Muscle of arm (tissue), 12 donors: ENCODE results near the gene CNTN1. TPM values are rescaled to one million over a fixed set of nuclear protein-coding genes. Genes with fewer than 3 reads are reported as not detected.

Experiments
- DNase-seq: peaks from one replicate; pipeline ENCODE4 v3.0.0-alpha.2; 2013
- polyA plus RNA-seq, 12 donors: library from polyadenylated mRNA; unstranded; fragments of 120-200 nt; gene quantifications; one replicate each; pipeline ENCODE4 v1.2.1, GENCODE V29; 2013; ENCODE audit not compliant: insufficient read length in 12 of 12

Gene CNTN1
- polyA plus RNA-seq, 12 donors, result 8.6 to 53.4 (median 17.1) TPM; not detected in 1

DNA sequence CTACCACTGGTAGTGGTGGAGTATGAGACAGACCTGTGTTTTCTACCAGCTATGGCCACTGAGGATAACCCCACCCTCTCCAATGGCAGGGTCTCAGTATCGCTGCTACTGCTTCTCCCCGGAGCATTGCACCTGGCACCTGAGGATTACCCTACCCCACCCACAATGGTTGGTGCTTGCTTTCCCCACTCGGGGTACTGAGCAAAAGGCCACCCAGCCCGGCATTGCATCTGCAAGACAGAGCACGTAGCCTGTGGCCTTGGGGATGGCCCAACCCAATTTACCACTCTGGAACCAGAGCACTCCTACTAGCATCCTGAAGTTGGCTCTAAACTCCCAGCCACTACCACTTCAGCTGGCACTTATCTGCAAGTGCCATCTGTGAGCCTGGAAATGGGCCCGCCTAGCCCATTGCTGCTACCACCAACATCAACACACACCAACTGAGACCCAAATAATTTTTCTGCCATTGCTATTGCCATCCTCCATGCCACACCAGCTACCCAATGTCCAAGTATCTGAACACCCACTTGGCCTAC lies 145.7 kb downstream of the CNTN1 start:
- no peak for DNase-seq

DNA sequence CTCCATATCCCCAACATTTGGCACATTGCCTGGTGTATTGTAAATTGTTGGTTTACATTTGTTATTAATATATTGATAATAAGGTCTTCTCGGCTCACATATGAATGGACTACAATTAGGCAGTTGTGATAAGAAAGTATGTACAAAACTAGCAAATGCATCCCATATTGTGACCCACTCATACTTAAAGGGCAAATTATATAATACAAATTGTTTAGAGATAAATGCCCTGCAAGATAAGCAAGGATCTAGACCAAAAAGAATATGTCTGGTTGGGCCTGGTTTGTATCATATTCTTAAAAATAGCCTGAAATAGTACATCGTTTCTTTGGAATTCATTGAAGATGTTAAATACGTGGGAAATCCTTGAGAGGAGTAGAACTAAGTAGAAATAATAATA lies 151.3 kb downstream of the CNTN1 start:
- DNase-seq, result no peak

DNA sequence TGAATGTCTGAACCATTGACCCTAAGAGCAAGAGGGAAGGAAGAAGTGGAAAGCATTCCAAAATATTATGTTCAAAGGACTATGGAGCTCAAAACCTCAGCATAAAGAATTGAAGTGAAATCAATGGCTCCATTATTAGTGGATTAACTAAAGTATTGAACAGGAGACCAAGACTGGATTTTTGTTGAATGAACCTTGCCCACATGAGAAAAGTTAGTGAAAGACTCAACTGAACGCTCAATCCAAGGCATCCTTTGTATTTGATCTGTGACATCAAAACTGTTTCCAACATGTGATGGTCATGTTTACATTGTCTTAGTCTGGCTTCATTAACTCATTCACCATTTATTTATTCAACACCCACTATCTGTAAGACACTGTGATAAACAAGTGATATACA lies 161.0 kb downstream of the CNTN1 start:
- no peak for DNase-seq

DNA sequence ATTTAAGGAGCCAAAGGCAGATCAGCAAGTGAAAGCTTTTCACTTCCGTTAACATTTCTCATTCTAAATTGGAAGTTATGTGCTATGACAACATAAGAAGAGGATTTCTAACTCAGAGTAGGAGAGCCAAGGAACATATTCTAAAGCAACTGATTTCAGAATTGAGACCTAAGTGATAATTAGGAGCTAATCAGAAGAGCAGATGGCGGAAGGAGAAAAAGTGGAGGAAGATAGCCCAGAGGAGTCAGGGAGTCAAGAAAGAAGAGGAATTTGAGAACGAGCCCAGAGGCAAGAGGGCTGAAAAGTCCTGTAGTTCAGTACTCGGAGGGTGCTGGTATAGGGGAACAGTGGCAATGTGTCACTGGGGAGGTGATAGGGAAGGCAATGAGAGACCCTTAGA lies 162.4 kb downstream of the CNTN1 start:
- DNase-seq, result no peak

DNA sequence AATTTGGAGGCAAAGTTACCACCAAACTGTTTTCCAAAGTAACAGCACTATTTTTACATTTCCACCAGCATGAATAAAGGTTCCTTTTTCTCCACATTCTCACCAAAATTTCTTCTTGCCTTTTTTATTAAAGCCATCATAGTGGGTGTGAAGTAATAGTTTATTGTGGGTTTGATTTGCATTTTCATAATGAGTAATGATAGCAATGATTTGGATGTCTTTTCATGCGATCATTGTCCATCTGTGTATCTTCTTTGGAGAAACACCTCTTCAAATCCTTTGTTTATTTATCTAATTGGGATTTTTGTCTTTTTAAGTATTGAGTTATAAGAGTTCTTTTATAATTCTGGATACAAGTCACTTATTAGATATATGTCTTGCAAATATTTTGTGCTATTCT lies 172.7 kb downstream of the CNTN1 start:
- DNase-seq, result no peak

DNA sequence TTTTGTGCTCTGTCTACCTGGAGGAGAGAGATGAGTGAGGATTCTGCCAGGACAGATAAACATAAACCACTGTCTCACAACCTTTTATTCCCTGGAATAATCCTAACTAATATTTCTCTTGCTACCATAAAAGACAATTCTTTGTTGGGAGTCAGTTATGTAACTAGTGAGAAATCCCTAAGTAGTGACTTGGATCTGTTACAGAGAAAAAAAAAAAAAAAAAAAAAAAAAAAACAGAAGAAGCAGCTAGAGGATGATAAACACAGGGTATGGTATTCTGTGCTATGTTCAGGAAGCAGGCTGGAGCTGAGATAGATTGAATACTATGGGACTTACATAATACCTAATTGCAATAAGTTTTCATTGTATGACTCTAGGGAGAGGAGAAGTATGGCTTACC lies 178.7 kb downstream of the CNTN1 start:
- no peak for DNase-seq

DNA sequence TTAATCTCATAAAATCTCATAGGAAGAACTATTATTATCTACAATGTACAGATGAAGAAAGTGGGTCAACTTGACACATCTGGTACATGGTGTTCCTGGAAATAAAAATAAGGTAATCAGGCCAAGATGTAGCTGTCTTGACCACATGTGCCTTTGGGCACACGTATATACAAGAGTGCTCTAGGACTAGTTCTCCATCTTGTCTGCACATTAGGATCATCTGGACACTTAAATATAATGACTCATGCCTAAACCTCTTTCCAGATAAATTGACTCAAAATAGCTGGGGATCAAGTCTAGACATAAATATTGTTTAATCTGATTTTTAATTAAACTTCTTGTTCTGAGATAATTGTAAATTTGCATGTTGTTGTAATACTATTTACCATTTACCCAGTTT lies 182.6 kb downstream of the CNTN1 start:
- no peak for DNase-seq

DNA sequence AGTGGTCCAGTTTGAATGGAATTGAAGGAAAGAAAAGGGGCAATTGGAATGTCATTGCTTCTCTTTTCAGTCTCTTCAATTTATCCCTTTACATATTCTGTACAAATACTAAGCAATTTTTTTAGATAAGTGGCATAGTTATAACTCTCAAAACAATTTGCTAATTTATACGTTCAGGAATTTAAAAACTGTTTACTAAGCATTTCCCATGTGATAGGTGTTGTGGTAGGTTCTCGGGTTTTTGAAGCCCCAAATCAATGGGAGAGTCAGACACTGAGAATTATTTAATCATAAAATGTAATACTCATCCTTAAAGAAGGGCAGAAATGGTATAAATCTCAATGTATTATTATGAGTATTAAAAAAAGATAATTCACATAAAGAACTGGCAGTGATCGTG lies 197.1 kb downstream of the CNTN1 start:
- DNase-seq, result no peak

DNA sequence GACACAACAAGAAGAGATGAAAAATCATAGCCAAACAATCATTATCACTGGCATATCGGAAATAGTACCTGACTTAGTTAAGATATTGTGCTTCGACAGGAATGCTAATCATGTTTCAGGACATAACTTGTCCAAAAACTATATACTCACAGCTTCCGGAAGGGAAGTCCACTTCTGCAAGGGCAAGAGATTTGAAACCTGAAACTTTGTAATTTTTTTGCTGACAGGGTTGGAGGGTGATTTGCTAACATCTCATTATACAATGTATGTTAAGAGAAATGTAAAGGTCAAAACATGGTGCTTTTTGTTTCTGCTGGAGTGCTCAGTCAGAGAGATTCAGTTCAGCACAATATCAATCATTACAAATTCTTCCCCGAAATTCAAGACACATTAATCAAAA lies 200.3 kb downstream of the CNTN1 start:
- DNase-seq, result no peak

DNA sequence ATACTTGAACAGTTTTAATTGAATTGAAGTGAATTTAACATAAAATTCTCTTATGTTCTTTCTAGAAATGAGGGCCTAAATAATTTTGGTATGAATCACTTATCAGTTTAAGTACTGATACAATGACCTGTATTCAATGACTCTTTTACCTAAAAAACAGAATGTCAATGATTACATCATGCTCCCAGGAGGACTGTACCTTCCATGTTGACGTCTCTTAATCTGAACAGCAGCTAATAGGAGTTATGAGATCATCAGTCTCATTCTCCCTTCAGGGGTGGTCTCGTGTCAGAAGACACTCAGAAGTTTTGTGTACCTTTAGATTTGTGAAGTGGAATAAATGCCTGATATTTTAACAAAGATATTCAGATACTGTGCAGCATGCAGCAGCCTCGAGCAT lies 206.3 kb downstream of the CNTN1 start:
- no peak for DNase-seq

DNA sequence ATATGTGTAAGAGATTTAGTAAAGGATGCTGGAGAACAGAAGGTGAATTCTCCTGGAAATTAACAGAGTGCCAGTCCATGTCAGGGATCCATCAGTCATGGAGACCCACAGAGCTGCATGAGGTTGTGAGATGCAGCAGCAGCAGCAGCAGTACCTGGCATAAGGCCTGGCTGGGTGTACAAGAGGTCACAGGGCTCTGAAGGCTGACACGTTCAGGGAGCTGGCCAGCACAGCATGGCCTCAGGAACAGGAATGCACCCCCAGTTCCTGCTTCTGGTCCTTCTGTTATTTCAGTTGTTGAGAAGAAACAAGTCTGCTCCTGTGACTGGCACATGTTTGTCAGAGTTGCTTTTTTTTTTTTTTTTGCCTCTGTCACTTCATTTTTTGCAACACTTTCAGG lies 210.8 kb downstream of the CNTN1 start:
- DNase-seq, result no peak

DNA sequence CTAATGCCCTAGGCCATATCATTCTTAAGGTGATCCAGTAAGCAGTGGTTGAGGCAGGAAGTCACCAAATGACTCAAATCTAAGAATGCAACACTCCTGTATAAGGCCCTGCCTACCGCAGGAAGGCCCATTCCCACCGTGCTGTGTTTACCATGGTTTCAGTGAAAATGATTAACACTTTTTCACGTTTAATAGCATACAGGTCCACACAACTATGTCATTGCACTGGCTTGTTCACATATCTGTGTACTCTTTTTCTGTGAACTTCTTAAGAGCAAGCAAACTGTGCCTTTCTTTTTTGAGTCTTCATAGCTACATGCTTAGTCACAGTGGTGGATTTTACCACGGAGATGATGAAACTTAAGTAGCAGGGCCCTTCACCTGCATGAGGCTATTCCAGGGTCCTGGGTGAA lies 214.9 kb downstream of the CNTN1 start:
- no peak for DNase-seq

DNA sequence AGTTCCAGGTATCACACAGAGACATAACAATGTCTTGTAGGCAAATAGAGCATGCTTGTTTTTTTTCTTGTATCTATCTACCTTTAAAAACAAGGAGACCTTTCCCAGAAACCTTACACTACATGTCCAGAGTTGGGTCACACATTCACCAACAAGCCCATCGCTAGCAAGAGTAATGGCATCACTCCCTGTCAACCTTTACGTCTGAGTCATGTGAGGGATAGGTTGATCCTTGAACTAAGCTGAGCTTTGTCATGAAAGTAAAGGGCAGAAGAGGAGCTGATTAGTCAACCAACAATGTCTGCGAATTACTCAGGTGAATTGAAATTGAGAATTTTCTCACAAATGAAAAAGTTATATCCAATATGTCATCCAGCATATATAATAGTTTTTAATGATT lies 219.4 kb downstream of the CNTN1 start:
- no peak for DNase-seq

DNA sequence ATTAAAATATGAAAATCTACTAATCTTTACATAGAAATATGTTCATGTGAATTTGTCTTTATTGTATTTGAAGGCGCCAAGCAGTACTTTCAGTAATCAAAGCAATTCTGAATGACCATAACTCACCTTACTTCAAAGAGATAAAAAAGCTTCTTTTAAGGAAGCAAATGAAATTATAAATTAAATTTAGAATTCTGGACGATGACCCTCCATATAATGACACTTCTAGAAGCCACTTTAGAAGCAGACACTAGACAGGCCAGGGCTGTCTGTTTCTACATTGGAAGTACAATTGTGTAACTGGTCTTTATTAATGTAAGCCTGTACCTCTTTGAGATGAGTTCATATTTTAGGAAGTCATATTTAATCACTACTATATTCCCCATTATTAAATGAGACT lies 222.9 kb downstream of the CNTN1 start:
- no peak for DNase-seq

DNA sequence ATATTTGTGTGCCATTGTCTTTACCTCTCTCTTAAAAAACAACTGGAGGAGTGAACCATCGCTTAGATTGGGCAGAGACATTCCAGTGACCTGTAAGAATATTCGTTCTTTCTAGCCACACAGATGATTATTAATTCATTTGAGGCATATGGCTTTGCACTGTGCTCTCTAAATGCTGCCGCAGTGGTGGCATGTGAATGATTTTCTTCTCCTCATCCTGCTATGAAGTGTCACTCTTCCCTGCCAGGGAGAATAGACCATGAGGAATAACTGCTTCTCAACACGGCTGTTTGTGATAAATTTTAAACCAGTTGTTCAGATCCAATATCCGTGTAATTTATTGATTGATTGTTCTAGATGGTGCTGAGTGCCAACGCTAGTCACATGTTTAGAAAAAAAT lies 225.3 kb downstream of the CNTN1 start:
- no peak for DNase-seq

DNA sequence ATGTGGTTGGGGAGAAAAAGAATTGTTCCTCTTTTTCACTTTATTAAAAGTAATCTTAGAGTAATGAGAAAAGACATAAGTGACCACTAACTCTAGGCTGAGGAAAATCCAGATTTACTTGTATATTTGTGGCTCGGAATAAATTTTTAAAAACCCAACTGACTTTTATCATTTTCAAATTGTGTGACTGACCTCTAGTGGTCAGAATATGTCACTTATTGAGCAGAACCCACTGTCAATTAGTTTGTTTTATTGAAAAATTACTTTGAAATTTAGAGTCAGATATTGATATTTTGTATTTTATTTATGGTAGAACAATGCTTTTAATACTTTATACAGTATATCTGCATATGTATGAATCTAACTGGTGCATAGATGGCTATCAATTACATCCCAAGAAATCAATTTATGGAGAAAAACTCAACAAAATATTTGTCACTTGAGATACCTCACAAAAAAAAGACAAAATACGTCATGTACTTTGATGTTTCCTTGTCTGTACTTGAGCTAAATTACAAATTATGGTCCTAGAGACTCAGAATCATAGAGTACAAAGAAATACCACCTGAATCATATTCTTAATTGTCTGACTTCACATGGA lies 229.4 kb downstream of the CNTN1 start:
- DNase-seq, result peak; percentile 15

DNA sequence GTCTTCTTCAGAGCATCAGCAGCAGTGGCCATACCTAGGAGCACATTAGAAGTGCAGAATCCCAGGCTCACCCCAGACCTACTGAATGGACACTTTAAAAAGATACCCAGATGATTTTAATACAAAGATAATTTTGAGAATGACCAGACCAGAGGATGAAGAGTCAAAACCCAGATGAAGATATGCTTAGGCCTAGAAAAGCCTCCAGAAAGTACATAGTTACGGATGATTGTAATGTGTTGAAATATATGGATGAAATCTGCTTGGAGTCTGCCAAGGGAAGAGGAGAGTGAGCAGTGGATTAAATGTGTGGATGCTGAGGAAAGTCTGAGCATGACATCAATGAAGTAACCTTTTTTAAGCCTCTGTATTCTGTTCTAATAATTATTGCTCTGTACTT lies 245.7 kb downstream of the CNTN1 start:
- DNase-seq, result no peak

DNA sequence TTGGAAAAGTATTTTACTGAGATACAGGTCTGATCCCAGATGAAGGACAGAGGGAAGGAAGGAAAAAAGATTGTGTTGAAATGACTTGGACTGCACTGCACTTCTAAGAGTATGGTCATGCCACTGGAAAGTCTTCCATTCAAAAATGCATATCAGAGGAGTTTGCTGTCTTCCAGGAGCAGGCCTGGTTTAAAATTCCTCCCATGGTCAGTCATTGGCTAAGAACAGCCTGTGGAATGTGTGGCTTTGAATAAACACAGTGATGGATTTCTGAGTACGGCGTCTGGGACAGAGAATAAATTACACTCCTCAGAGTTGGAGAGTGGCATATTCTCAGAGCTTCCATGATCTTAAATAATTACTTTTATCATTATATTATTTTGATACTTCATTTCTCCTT lies 250.1 kb downstream of the CNTN1 start:
- no peak for DNase-seq

DNA sequence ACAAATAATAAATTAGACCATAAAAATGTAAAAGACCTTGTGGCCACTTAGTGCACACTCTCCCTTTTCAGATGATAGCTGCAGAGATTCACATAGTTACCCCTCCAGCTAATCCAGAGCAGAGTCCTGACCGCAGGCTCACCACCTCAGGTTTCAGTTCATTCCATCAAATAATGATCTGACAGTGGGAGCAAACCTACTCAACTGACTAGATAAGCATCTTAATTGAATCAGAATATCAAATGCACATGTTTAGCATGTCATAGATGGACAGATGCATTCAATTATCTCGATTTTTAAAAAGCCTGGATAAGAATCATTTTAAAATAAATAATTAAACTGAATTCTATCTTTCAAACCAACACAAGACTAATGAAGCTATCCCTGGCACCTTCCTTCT lies 253.5 kb downstream of the CNTN1 start:
- DNase-seq, result no peak

DNA sequence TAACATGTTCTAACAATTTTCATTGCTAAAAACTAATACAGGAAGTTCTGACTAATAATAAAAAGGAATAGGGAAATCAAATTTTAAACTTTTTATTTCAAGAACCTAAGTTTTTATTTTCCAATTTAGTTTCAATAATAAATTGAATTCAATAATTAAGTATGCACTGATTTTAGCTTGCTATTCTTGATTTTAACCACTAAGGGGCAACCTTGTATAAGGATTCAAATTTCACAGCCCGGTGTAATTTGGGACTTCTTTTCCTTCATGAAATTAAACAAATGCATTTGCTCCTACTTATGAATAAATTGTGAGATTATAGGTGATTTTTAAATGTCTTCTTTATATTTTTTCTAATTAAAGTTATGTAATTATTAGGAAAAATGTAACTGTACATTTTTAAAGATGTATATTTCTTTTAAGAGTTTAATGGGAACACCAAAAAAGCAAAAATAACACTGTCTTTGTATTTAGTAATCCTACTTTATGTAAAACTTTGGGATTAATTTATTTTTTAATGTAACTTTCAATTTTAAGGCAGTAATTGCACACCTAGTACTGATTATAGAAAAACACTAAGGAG lies 254.5 kb downstream of the CNTN1 start:
- peak; percentile 27 for DNase-seq

DNA sequence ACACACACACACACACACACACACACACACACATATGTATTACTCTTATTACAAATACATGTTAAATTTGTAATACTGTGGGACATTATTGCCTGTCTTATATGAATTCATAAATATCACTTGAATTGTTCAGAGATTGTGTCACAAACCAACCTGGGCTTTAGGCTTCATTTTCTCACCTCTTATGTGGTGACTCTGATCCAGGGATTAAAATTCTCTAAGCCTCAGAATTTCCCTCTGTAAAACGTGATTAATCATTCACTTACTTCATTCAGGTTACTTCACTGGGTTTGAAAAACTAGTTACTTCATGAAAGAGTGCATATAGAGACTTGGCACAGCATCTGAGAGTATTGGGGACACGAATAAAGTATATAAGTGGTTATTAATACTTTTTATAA lies 255.6 kb downstream of the CNTN1 start:
- DNase-seq, result no peak

DNA sequence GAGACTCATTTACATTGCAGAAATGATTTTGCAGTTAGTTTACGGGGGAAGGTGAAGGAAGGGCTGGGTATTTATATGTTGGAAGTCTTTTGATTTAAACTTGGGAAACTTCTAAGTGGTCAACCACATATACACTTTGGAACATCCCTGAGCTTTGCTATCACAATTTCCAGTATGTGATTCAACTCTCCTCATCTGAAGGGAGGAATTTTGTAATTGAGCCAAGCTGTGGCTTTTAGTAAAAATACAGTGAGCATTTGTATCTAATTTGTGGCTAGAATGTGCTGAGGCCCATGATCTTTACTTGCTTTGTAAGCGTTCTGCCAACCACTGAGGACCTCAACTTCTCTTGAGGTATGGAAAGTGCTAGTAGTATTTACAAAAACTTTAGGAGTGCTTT lies 260.8 kb downstream of the CNTN1 start:
- DNase-seq, result no peak

DNA sequence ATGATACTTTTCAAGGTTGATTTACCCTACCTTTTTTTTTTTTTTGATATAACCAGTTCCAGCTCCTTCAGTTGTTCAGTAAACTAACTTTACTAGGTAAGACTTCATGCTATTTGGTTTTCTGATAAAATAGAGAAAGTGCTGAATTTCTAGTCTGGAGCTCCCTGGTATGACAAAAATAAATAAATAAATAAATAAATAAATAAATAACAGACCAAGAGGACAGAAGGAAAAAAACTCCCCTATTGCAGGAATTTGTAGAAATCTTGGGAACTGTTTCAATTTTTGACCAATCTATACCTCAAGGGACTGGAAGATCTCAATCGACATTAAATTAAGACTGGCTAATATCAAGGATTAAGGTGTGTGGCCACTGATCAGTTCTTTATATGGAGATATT lies 265.2 kb downstream of the CNTN1 start:
- DNase-seq, result no peak

DNA sequence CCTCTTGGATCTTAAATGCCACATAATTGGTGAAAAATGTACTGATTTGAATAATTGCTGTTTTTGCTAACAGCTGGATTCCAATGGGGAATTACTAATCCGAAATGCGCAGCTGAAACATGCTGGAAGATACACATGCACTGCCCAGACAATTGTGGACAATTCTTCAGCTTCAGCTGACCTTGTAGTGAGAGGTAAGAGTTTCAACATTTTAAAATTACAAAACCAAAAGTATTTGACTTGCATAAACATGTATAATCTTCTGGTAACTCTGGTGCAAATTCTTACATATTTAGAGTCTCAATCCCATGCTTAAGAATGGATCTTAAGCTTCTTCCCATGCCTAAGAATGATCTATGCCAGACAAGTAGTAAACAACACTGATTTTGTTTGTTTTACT lies 266.8 kb downstream of the CNTN1 start:
- DNase-seq, result no peak
